ENCODE measurements around the gene ARSK. TPM values are rescaled to one million over a fixed set of nuclear protein-coding genes. Genes with fewer than 3 reads are reported as not detected.
A peak's percentile ranks its signal among the peaks of the same experiment; 100 is the strongest.
"Not testable (repeated sequence)": the region's sequence is repeated elsewhere in the genome, so short reads cannot be mapped to it uniquely, and the experiment has no call there.

ARSK gene
- total RNA-seq, 1 donor from 2014 or later = 3.9 TPM

DNA sequence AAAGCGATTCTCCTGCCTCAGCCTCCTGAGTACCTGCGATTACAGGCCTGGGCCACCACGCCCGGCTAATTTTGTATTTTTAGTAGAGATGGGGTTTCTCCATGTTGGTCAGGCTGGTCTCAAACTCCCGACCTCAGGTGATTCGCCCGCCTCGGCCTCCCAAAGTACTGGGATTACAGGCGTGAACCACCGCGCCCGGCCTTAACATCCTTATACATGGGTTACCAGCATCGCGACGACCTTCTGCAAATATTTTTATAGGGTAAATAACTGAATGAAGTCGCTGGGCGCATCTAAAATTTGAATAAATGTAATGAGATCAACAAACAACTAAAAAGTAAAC lies 91.3 kb downstream of the ARSK start:
- not testable (repeated sequence) for DNase-seq (ENCODE audit: low spot score); ATAC-seq

DNA sequence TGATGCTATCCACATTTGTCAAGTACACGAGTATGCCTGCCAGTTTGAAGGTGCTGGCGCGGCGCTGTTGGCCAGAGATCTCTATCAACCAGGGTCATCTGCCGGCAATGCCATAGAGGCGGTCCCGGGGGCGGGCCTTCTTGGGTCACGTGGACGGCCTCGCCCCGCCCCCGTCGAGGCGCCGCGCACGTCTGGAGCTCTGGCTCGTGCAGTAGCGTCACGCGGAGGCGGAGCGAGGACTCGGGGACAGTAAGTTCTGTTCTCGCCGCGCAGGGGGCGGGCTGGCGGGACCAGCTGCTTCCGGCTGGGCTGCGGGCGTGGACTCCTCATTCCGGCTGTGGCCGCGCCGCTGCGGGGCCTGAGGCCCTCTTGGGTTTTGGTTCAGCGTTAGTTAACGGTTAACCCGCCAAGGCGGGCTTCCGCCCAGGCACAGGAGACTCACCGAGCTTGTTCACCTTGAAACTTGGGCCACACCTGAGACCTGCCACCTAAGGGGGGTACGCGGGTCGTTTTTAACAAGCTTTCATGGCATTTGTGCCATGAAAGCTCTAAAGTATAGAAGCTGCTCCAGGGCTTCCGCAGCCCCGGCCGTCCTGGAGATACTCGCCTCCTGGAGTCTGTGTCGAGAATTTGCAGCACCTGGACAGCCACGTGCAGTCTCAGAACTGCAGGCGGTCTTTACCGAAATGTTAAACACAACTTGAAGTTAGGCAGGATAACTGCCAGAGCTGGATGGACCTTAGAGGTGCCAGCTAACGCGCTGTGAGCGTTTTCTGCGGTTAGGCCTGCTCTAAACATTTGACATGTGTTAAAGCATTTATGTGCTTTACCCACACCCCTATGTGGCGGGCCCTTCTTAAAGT lies 91.9 kb downstream of the ARSK start, which contains the start of gene RFESD:
Gene RFESD (plus strand): TSS at position 209 of the 863 bp plus-strand sequence. CDS start 5,495 bp downstream, outside the sequence.
- DNase-seq (ENCODE audit: low spot score) (peak; percentile 100), ATAC-seq (peak; percentile 81)

DNA sequence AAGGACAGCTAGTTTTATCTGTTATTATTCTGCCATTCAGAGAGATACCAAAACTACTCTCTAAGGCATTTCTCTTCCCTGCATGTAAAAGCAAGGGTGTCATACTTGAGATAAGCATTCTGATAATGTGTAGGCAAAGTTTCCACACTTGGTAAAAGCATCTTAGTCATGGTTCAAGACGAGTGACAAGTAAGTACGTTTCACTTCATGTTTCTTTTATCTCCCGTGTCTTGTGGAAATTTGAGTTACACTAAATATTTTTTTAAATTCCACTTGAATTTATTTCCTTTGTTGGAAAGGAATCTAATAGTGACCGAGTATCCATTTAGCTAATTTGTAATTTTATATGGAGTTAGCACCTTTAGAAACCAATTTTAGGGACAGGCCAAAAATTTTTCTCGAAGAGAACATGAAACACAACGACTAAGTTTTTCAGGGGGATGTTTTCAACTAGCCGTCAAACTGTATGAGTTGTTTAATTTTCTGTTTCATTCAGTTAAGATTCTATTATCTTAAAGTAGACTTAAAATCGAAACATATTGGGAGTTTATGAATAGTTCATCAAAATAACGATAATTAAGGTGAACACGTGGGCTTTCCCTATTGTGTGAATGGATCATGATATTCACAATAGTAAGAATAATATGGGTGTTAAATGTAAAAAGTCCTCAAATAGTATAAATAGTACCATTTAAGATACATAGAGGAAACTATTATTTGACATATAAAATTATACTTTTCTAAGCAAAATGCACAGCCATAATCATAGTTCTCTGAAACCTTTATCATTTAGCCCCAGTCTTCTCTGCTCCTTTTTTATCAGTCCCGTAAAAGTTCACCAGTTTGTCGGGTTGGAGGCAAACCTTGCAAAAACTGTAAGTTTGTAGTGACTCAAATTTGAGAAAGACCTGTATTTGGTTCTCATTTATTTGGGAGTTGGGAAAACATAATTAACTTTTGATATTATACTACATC lies 93.3 kb downstream of the ARSK start:
- no peak for ATAC-seq
- no peak for DNase-seq (ENCODE audit: low spot score)

DNA sequence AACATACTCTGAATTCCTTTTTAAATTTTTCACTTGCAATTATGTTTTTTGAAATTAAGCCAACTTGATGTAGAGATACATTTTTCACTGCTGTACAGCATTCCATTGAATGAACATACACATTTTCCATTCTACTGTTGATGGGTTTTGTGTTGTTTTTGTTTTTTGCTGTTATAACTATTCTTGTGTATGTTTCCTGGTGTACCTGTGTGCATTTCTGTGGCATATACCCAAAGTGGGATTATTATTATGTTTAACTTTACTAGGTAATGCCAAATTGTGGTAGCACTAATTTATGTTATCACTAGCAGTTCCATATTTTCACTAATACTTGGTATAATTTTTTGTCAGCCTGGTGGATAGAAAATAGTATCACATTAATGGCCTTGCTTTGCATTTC lies 94.4 kb downstream of the ARSK start:
- ATAC-seq = no peak
- DNase-seq (ENCODE audit: low spot score) = no peak

DNA sequence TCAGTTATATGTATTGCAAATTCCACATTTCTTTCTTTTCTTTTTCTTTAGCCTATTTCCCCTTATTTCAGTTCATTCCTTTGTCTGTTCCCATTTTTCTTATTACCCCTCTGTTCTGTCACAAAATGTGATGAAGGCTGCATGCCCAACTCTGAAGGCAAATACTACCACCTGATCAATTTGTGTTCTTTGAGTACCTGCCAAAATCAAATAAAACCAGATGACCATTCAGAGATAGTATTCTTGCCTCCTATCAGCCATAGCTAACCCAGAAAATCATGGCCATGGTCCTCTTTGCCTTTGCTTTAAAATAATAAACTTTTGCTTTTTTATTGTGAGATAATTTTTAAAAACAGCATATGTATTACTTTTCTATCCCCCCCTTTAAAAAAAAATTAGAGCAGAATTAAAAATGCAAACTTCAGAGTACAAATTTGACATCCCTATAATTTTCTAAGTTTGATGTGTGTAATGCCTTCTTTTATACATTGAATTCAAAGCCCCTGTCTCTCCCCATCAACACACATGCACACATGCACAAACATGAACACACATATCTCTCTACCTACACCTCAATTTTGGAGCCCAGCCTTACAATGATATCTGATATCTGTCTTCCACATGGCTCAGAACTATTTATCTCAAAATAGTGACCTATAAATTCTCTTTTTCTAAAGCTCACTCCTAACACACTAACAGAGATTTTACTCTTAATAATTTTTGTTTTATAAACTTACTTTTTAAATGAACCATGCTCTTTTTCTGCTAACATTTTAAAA lies 95.1 kb downstream of the ARSK start:
- ATAC-seq = peak; percentile 33
- DNase-seq (ENCODE audit: low spot score) = no peak

DNA sequence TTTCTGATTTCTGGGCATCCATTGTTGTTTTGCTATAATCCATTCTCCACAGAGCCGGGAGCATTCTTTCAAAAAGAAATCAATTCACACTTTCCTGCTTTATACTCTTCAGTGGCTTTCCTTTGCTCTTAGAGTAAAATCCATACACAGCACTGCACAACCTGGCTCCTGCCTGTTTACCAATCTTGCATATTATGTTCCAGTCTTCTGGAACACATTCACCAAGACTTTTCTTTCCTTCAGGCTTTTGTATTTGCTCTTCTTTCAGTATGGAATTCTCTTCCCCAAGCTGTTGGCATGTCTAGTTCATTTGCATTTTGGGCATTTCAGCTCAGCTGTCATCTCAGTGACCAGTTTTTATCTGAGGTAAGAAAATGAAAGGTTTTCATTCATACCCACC lies 97.9 kb downstream of the ARSK start:
- no peak for DNase-seq (ENCODE audit: low spot score)
- no peak for ATAC-seq

GRCh38 chr5:95654196-95654595 lies 99.3 kb downstream of the ARSK start:
- DNase-seq (ENCODE audit: low spot score) (no peak), ATAC-seq (no peak)

Other genes starting within 250 kb of the ARSK start
- not detected for gene FAM81B, start 163.7 kb upstream of the ARSK start, total RNA-seq
- 32.6 TPM for gene SKIC3, start 124 bp upstream of the ARSK start, total RNA-seq
- 0.23 TPM for gene GPR150, start 65.0 kb downstream of the ARSK start, total RNA-seq
- gene RFESD, start 91.7 kb downstream of the ARSK start, total RNA-seq = 1.6 TPM
- gene SPATA9, start 127.9 kb downstream of the ARSK start, total RNA-seq = 0.25 TPM
- 45.1 TPM for gene RHOBTB3, start 176.2 kb downstream of the ARSK start, total RNA-seq

All from left lobe of liver (tissue), 2 donors.